HFF-Myc (cell line): ENCODE measurements around the gene ATP6V1G3.

Experiments
- DNase-seq: peaks from one replicate; pipeline ENCODE4 v3.0.0-alpha.2; 2011; ENCODE audit warnings: low read depth; ENCODE audit errors: extremely low read depth
- H3K4me3 ChIP-seq: replicated peaks from 2 replicates; pipeline ENCODE4 v1.5.1; 2011; ENCODE audit warnings: low read depth, mild to moderate bottlenecking, control low read depth, low read length
- CTCF ChIP-seq: IDR thresholded peaks from 2 replicates; pipeline ENCODE4 v1.5.1; 2012; ENCODE audit warnings: mild to moderate bottlenecking, low read depth, low read length, control low read depth; ENCODE audit errors: missing control alignments

The ATP6V1G3 gene

GRCh38 chr1:198556971-198557370, 16.5 kb upstream of the ATP6V1G3 start:
- no peak for TF ChIP-seq CTCF
- H3K4me3 ChIP-seq, result no peak overlapping the region
- peak; percentile 38 for DNase-seq

- no peak for DNase-seq
- H3K4me3 ChIP-seq, result no peak overlapping the region
- TF ChIP-seq CTCF, result no peak
These were observed 12.4 kb upstream of the ATP6V1G3 start for GRCh38 chr1:198552668-198553416.

DNA sequence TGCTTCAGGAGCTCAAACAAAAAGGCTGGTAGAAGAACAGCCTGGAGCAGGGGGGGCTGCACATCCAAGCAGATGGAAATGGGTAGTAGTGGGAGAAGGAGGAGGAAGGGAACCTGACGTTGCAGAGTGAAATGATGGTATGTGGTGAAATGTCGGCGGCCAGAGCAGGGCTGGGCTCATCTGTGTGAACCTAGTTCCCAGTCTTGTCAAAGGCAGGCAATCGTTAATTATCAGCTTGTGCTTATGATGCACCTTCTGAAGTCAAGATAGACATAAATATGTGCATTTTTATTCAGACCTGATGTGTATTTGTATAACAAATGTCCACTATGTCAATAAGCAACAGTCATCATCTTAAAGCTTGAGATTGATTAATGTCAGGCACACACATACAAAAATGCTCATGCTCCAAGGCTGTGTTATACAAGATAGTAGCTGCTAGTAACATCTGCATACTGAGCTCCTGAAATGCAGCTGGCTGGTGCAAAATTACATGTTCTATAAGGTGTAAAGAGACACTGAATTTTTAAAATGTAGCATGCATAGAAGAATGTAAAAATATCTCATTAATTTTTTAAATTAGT, 10.6 kb upstream of the ATP6V1G3 start:
- TF ChIP-seq CTCF, result no peak
- no peak overlapping the region for H3K4me3 ChIP-seq
- DNase-seq, result no peak

GRCh38 chr1:198549866-198550265, 9.4 kb upstream of the ATP6V1G3 start:
- H3K4me3 ChIP-seq, result no peak overlapping the region
- no peak for TF ChIP-seq CTCF
- DNase-seq, result no peak

DNA sequence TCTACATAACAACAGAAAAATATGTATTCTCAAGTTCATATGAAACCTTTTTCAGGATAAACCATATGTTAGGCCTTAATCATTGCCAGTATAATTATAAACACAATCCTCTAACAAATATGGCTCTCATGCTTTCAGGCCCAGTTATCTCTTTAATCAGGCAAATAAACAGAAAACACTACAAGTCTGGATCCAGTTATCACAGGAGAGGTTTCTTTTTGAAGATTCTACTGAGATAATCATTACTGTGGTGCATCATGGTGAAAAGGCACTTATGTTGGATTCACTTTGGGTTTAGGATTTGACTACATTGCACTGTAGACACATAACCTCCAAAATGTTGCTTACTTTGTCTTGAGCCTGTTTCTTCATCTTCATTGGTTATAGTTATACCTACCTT, 8.4 kb upstream of the ATP6V1G3 start:
- no peak for DNase-seq
- no peak overlapping the region for H3K4me3 ChIP-seq
- no peak for TF ChIP-seq CTCF

DNA sequence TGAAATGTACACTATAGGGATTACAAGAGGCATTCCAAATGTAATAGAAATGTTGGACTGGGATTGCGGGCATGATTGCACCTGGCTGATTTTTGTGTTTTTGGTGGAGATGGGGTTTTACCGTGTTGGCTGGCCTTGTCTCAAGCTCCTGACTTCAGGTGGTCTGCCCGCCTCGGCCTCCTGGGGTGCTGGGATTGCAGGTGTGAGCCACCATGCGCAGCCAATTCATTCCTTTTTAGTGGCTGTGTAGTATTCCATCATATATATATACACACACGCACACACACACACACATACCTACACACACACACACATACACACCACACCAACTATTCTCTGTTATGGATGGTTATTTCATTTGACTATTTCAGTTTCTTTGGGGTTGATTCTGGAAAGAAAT, 4.7 kb upstream of the ATP6V1G3 start:
- no peak for TF ChIP-seq CTCF
- H3K4me3 ChIP-seq, result no peak overlapping the region
- DNase-seq, result no peak
